ENCODE measurements around the gene PCDH15. TPM values are rescaled to one million over a fixed set of nuclear protein-coding genes. Genes with fewer than 3 reads are reported as not detected.

Gene PCDH15
- total RNA-seq, 1 donor from 2014 or later, result not detected

- no peak for DNase-seq (ENCODE audit: low spot score)
Observed at GRCh38 chr10:54487743-54488142, 313.3 kb downstream of the PCDH15 start.

GRCh38 chr10:54485971-54486370, 315.1 kb downstream of the PCDH15 start:
- peaks cover 1% of the 10 kb centered on the region for H3K27me3 Mint-ChIP-seq (ENCODE audit: low read depth)
- TF ChIP-seq CTCF (IDR thresholded peaks at IDR 0.05), result no peak
- no peaks in the 10 kb centered on the region for H3K9me3 Mint-ChIP-seq (ENCODE audit: low read depth)
- H3K36me3 Mint-ChIP-seq (ENCODE audit: low read depth), result no peaks in the 10 kb centered on the region
- no peaks in the 10 kb centered on the region for H3K4me1 Mint-ChIP-seq (ENCODE audit: low read depth)
- no peak overlapping the region for H3K27ac Mint-ChIP-seq (ENCODE audit: unreplicated experiment)
- no peak for DNase-seq (ENCODE audit: low spot score)
- no peak overlapping the region for H3K4me3 Mint-ChIP-seq (ENCODE audit: unreplicated experiment)

More at GRCh38 chr10:54487743-54488142, 313.3 kb downstream of the PCDH15 start:
- Mint-ChIP-seq H3K27me3 (ENCODE audit: low read depth) (peaks cover 1% of the 10 kb centered on the region), H3K9me3 (ENCODE audit: low read depth) (no peaks in the 10 kb centered on the region), H3K36me3 (ENCODE audit: low read depth) (no peaks in the 10 kb centered on the region), H3K27ac (ENCODE audit: unreplicated experiment) (no peak overlapping the region), H3K4me1 (ENCODE audit: low read depth) (no peaks in the 10 kb centered on the region), H3K4me3 (ENCODE audit: unreplicated experiment) (no peak overlapping the region)
- no peak for TF ChIP-seq CTCF (IDR thresholded peaks at IDR 0.05)

- H3K27me3 Mint-ChIP-seq (ENCODE audit: low read depth), result peaks cover 1% of the 10 kb centered on the region
- no peak for DNase-seq (ENCODE audit: low spot score)
- no peak overlapping the region for H3K4me3 Mint-ChIP-seq (ENCODE audit: unreplicated experiment)
- no peak for TF ChIP-seq CTCF (IDR thresholded peaks at IDR 0.05)
- no peaks in the 10 kb centered on the region for H3K36me3 Mint-ChIP-seq (ENCODE audit: low read depth)
- no peak overlapping the region for H3K27ac Mint-ChIP-seq (ENCODE audit: unreplicated experiment)
- H3K9me3 Mint-ChIP-seq (ENCODE audit: low read depth), result no peaks in the 10 kb centered on the region
- no peaks in the 10 kb centered on the region for H3K4me1 Mint-ChIP-seq (ENCODE audit: low read depth)
Observed at GRCh38 chr10:54484186-54484585, 316.8 kb downstream of the PCDH15 start.

DNA sequence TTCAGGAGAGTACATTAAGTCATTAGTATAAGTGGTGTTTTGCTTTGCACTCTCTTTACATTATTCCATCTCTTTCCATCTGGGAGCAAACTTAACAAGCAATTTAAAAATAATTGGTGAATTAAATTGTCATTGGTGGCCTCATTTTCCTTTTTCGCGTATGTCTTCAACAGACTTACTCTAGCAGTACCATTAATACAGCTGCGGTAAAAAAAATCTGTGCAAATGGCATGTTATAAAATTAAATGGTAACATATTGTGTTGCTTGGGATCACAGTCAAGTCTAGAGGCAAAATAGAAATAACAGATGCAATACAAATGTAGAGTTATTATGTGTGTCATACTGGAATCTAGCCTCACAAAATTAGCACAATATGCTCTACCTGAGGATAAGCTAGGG, 322.4 kb downstream of the PCDH15 start:
- Mint-ChIP-seq H3K36me3 (ENCODE audit: low read depth) (no peaks in the 10 kb centered on the region), H3K27me3 (ENCODE audit: low read depth) (no peaks in the 10 kb centered on the region), H3K4me1 (ENCODE audit: low read depth) (no peaks in the 10 kb centered on the region), H3K4me3 (ENCODE audit: unreplicated experiment) (no peak overlapping the region), H3K27ac (ENCODE audit: unreplicated experiment) (no peak overlapping the region), H3K9me3 (ENCODE audit: low read depth) (no peaks in the 10 kb centered on the region)
- DNase-seq (ENCODE audit: low spot score), result no peak
- TF ChIP-seq CTCF (IDR thresholded peaks at IDR 0.05), result no peak

- no peak for TF ChIP-seq CTCF (IDR thresholded peaks at IDR 0.05)
- no peaks in the 10 kb centered on the region for H3K9me3 Mint-ChIP-seq (ENCODE audit: low read depth)
- H3K4me1 Mint-ChIP-seq (ENCODE audit: low read depth), result no peaks in the 10 kb centered on the region
Observed at GRCh38 chr10:54477738-54478137, 323.3 kb downstream of the PCDH15 start.

More at GRCh38 chr10:54477738-54478137, 323.3 kb downstream of the PCDH15 start:
- no peak overlapping the region for H3K27ac Mint-ChIP-seq (ENCODE audit: unreplicated experiment)
- no peaks in the 10 kb centered on the region for H3K36me3 Mint-ChIP-seq (ENCODE audit: low read depth)
- H3K27me3 Mint-ChIP-seq (ENCODE audit: low read depth), result no peaks in the 10 kb centered on the region
- no peak for DNase-seq (ENCODE audit: low spot score)
- H3K4me3 Mint-ChIP-seq (ENCODE audit: unreplicated experiment), result no peak overlapping the region
